WTC11 (cell line): Measurements from ENCODE around the gene DCK.

Source experiments
- CBFB ChIP-seq: sonication (generic); formaldehyde crosslinking; IDR thresholded peaks from 2 replicates; pipeline ENCODE4 v1.8.1; 2022; ENCODE audit warnings: mild to moderate bottlenecking, low read depth, missing genetic modification reagents
- HMGA2 ChIP-seq: fragments of 250-450 bp; sonication (Bioruptor Pico); IDR thresholded peaks from 2 replicates; pipeline ENCODE4 v1.4.0; 2021; ENCODE audit warnings: mild to moderate bottlenecking, moderate library complexity
- NFYB ChIP-seq: sonication (generic); formaldehyde crosslinking; conservative IDR thresholded peaks from 2 replicates; pipeline ENCODE4 v1.8.0; 2022; ENCODE audit warnings: low read depth, missing genetic modification reagents
- TF ChIP-seq, protein P1 (sequence below): fragments of 200-600 bp; IDR thresholded peaks from 2 replicates; pipeline ENCODE4 v1.8.0; 2022; ENCODE audit warnings: antibody characterized with exemption
- TF ChIP-seq, protein P2 (sequence below): sonication (generic); formaldehyde crosslinking; IDR thresholded peaks from 2 replicates; pipeline ENCODE4 v1.8.1; 2022; ENCODE audit warnings: mild to moderate bottlenecking, missing genetic modification reagents, moderate library complexity, borderline replicate concordance

DNA sequence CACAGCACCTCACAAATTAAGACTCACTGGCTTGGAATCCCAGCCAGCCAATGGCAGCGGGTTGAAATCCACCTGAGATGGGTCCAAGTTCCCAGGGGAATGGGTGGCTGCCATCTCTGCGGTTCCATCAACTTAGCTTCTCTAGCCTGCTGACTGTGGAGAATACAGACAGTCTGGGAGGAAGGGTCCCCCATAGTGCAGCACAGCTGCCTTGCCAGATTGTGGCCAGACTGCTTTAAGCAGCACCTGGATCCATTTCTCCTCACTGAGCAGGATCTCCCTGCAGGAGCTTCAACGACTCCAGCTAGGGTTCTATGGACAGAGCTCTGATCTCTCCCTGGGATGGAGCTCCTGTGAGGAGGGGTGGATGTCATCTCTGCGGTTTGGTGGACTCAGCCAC is 51.8 kb downstream of the DCK start:
- TF ChIP-seq, protein P1, sequence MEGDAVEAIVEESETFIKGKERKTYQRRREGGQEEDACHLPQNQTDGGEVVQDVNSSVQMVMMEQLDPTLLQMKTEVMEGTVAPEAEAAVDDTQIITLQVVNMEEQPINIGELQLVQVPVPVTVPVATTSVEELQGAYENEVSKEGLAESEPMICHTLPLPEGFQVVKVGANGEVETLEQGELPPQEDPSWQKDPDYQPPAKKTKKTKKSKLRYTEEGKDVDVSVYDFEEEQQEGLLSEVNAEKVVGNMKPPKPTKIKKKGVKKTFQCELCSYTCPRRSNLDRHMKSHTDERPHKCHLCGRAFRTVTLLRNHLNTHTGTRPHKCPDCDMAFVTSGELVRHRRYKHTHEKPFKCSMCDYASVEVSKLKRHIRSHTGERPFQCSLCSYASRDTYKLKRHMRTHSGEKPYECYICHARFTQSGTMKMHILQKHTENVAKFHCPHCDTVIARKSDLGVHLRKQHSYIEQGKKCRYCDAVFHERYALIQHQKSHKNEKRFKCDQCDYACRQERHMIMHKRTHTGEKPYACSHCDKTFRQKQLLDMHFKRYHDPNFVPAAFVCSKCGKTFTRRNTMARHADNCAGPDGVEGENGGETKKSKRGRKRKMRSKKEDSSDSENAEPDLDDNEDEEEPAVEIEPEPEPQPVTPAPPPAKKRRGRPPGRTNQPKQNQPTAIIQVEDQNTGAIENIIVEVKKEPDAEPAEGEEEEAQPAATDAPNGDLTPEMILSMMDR, result no peak
- TF ChIP-seq, protein P2, sequence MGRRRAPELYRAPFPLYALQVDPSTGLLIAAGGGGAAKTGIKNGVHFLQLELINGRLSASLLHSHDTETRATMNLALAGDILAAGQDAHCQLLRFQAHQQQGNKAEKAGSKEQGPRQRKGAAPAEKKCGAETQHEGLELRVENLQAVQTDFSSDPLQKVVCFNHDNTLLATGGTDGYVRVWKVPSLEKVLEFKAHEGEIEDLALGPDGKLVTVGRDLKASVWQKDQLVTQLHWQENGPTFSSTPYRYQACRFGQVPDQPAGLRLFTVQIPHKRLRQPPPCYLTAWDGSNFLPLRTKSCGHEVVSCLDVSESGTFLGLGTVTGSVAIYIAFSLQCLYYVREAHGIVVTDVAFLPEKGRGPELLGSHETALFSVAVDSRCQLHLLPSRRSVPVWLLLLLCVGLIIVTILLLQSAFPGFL, result no peak
- no peak for TF ChIP-seq NFYB (CRISPR knock-in tag)
- no peak for TF ChIP-seq CBFB (CRISPR knock-in tag)
- no peak for TF ChIP-seq HMGA2 (CRISPR knock-in tag)
